RKO (cell line): ENCODE measurements around the gene GATA6.

Experiments used
- DNase-seq: peaks from one replicate; pipeline ENCODE4 v3.0.0-alpha.2; 2016; ENCODE audit warnings: low spot score

GATA6 gene

DNA sequence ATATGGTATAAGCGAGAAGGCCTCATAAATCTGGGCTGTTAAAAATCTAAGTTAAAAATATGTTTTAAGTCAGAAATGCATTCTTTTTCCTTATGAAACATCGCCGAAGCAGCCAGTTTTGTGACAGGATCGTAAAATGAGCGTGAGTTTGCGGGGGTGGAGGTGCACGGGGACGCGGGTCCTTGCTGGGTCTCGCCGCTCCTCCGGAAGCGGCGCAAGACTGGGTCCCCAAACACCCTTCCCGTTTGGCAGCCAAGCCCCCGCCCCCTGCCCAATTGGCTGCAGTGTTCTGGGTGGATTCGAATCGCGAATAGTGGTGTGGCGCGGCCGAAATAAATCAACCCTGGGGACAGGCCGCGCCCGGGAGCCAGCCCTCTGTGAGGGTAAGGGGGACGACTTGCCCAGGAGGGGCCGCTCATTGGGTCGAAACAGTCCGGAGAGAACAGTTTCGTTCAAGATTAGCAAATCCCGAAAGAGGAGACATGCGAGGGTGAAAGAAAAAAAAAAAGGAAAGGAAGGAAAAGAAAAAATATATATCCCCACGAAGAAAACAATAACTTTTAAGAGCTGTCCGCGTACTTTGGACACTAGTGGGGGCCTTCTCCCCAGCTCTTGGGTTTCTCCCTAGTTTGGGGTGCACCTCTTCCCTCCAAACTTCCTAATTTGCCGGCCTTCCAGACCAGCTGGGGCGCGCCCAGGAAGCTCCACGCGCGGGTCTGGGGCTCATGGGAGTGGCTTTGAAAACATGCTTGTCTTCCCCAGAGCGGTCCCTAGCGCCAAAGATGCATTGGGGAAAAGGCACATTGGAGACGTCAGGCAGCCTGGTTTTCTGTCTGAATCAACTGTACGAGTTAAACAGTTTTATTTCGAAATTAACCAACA lies 3.1 kb upstream of the GATA6 start:
- no peak for DNase-seq

GRCh38 chr18:22167091-22167470 lies 2.3 kb upstream of the GATA6 start:
- DNase-seq, result no peak

- DNase-seq, result no peak
Observed at GRCh38 chr18:22167471-22168241, 1.7 kb upstream of the GATA6 start.

DNA sequence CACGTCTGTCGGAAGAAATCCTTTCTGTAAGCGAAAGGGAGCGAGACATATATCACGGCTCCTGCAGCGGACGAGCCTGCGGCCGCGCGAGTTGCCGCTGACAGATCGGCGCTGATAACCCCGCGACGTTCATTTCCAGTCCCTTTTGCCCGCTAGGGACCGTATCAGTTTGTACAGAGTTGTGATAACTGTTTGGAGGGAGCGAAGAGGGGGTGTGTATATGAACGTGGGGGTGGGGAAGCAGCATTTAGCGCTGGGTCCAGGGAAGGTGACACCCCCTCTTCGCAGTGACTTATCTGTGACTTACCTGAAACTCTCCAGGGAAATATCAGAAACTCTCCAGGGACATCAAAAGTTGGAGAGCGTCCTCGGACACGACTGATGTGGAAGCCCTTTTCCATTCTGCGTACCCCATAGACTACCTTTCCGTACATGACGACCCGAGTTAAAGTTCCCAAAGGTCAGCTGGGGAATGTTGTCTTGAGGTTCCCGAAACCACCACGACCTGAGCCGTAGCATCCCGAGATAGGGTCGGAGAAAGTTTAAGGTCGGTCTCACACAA lies 948 bp upstream of the GATA6 start:
- no peak for DNase-seq

DNA sequence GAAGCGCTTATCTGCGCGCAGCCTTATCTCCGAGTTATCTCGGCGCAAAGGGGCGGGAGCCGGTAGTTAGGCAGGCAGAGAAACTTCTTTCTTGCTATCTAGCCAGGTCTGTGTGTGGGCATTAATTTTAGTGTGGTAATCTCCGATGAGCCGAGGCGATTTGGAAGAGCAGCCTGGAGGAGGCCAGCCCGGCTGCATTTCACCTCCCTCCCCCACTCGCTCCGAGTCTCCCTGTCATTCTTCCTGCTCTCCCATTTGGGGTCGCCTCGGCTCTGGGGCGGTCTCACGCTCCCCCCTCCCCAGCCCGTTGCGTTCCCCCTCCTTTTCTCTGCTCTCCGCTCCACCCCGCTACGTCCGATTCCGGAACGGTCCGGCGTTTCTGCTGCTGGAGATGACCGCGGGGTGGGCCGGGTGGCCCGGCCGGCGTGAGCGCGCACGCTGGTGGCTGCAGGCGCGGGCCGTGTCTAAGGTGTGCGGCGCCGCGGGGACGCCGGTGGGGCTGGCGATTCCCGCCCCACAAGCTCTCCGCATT lies 566 bp downstream of the GATA6 start:
- peak; percentile 43 for DNase-seq

DNA sequence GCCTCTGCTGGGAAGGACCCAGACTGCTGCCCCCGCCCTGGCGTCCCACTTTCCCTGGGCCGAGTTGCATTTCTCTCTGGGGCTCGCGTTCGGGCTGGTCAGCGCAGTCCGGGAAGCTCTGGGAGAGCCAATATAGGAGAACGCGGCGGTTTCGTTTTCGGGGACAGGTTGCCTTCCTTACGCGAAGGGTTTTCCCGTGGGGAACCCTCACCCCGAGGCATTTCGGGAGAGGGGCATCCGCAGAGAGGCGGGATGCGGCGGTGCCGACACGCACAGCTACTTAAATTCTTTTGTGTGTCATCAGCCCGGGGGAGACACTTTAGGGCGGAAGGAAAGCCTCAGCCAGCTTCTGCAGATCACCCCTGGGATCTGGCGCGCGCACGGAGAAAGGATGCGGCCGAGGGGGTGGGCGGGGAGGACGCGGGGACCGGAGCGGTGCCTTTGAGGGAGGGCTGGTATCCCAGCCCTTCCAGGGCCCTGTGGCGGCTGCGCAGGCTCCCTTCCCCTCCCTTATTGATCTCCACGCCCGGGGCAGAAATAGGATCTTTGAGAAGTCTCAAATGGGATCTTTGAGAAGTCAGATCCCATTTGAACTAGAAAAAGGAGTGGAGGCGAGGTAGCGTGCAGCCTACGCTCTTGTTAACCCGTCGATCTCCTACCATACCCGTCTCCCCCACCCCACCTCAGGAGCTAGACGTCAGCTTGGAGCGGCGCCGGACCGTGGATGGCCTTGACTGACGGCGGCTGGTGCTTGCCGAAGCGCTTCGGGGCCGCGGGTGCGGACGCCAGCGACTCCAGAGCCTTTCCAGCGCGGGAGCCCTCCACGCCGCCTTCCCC lies 1.2 kb downstream of the GATA6 start:
- peak; percentile 69 for DNase-seq

DNA sequence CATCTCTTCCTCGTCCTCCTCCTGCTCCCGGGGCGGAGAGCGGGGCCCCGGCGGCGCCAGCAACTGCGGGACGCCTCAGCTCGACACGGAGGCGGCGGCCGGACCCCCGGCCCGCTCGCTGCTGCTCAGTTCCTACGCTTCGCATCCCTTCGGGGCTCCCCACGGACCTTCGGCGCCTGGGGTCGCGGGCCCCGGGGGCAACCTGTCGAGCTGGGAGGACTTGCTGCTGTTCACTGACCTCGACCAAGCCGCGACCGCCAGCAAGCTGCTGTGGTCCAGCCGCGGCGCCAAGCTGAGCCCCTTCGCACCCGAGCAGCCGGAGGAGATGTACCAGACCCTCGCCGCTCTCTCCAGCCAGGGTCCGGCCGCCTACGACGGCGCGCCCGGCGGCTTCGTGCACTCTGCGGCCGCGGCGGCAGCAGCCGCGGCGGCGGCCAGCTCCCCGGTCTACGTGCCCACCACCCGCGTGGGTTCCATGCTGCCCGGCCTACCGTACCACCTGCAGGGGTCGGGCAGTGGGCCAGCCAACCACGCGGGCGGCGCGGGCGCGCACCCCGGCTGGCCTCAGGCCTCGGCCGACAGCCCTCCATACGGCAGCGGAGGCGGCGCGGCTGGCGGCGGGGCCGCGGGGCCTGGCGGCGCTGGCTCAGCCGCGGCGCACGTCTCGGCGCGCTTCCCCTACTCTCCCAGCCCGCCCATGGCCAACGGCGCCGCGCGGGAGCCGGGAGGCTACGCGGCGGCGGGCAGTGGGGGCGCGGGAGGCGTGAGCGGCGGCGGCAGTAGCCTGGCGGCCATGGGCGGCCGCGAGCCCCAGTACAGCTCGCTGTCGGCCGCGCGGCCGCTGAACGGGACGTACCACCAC lies 2.1 kb downstream of the GATA6 start:
- DNase-seq, result no peak

- no peak for DNase-seq
Observed at GRCh38 chr18:22172120-22172582, 2.8 kb downstream of the GATA6 start.

- no peak for DNase-seq
Observed at GRCh38 chr18:22172594-22173049, 3.2 kb downstream of the GATA6 start.

DNA sequence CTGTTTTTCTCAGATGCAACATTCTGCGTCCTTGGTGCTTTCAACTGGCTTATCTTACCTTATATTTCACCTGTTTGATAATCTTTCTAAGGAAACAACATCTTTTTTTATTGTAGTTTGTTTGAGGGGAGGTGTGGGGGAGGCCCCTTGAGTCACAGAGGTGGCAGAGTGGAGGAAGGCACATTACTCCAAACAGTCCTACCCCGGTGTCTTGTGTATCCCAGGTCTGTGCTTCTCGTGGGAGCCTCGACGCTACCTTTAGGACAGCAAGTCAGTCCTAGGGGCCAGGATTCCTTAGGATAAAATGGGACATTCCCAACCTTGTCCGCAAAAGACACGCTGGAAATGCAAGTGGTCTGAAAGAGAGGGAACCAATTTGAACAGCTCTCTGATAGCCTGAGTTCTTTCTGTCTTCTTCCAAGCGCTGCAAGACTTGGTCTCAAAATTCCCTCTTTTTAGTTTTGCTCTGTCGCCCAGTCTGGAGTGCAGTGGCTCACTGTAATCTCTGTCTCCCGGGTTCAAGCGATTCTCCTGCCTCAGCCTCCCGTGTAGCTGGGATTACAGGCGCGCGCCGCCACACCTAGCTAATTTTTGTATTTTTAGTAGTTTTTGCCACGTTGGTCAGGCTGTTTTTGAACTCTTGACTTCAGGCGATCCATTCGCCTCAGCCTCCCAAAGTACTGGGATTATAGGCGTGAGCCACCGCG lies 4.0 kb downstream of the GATA6 start:
- no peak for DNase-seq

- DNase-seq, result no peak
Observed at GRCh38 chr18:22173928-22174301, 4.5 kb downstream of the GATA6 start.

DNA sequence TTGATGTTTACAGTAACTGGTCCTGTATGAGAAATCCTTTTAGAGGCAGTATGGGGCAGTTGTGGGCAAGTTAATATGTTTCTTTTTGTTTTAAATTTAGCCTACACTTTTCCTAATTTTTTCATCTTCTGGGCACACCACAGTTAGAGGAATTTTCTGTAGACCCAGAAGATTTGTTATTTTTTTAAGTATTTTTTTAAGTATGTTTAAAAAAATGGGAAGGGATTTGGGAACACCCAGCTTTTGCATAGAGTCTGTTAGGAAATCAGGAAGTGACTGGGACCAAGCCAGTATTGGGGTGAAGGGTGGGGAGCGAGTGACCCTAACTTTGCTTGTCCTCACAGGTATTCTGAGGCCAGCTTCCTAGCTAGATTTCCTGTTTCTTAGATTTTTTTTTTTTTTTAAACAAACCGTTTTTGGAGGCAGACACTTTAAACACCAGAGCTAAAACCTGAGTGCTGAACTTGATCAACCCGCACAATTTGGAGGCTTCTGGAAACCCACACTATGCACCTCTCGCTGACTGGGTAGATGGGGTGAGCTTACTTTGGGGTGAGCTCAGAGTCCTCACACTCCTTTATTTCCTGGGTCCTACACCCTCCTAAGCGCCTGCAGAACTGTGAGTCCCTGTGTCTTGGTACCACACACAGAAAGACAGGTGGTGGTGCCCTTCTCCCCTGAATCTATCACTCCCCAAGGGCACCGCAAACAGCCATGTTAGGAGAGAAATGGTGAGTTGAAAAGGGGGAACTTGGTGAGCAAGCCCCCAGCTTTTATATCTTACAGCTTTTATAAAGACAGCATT lies 5.2 kb downstream of the GATA6 start:
- DNase-seq, result no peak

- no peak for DNase-seq
Observed at GRCh38 chr18:22175346-22175745, 6.0 kb downstream of the GATA6 start.

DNA sequence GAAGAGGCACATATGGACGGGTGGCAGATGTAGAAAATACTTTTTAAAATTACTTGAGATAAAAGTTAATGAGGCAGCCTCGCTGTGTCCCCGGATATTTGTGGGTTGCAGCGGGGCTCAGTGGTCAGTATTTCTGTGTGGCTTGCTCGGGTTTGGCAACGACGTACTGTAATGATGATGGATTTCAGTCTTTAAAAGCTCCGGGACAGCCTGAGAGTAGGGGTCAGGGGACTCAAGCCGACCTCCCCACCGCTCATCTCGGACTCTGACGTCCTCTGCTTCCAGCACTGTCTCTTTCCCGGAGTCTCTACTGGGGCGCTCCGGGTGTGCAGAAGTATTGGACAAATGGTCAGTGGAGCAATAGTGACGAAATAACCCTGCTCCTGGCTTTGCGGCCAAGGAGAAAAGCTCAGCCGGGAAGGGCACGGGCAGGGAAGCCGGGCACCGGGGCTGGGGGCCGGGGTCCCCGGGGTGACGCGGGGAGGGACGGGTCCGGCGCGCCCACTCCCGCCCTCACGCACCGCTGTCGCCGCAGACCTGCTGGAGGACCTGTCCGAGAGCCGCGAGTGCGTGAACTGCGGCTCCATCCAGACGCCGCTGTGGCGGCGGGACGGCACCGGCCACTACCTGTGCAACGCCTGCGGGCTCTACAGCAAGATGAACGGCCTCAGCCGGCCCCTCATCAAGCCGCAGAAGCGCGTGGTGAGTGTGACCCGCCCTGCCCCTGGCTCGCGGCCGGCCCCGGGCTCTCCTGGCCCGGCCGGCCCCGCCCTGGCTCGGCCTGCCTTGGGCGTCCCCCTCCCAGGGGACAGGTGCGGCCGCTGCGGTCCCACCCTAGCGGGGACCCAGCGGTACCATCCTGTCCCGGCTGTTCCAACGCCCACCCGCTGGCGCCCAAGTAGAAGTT lies 7.3 kb downstream of the GATA6 start:
- no peak for DNase-seq

DNA sequence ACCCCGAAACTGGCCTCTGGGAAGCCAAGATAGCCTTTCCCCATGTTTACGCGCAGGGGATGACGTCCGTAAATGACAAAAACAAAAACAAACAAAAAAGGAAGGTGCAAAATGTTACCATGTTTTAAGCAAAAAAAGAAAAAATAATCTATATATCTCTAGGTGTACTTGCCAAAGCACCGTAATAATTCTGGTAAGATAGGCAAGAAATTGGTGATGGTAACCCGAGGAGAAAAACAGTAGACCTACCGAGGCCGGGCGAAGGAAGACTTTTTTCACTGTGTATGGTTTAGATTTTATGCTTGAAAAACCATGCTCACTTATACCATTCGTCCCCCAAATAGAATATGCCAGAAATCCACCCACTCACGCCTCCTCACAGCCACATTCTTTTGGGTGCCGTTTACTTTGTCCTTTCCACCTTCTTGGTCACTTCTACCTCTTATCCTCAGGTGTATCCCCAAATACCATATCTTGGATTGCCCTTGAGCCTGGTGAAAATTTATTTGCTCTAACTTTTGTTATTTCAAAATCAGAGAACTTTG lies 8.0 kb downstream of the GATA6 start:
- no peak for DNase-seq

DNA sequence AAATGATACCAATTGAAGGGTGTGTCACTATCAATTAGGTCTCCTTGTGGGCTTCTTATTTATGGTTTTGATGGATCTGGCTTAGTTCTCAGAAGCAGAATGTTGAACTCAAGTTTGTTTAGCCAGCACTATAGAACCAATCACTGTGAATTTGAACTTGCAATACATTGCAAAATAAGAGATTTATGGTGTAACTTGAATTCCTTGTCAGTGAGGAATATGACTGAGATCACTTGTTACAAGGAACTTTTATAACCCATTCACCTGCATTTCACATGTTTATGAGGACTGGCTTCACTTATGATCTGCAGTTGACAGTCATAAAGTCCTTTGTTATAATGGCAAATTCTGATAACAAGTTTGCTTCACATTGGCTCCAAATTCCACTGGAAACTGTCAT lies 9.8 kb downstream of the GATA6 start:
- no peak for DNase-seq

DNA sequence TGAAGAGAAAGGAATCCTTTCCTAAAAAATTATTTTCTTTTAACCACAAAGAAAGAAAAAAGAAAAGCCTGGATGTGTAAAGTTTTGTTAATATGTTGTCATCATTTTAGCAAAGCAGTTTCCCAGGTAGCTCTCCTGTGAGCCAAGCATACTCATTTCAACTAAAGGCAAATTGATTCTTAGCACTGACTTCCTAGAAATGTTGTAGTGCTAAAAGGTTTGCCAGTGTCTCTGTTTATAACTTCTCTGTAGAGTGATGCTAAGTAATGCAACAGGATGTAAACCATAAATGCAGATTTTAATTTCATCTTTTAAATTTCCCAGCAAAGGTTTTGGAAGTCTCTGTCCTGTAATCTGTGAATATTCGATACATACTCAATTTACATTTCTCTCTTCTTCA lies 10.2 kb downstream of the GATA6 start:
- no peak for DNase-seq

DNA sequence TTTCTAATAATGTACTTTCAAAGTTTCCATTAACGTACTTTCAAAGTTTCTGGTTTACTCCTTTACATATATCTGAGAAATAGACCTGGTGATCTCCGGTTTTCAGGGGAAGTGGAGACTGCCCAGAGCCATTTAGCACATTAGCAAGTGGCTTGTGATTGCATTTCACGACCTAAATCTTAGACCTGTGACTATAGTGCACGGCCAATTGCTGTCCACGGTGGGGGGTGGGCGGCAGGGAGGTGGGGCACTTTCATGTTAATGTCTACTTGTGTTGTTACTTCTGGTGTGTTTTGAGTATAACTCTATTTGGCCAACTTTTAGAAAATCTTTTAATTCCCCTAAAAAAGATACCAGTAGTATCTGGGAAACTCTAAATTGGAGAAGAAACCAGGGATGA lies 11.3 kb downstream of the GATA6 start:
- no peak for DNase-seq
